OCI-LY1 (cell line): Measurements from ENCODE around the gene KCNH8.

Experiments
- H2AFZ ChIP-seq: fragments of 200-600 bp; sonication (generic), shearing (Covaris generic); 2 replicates; pipeline ENCODE4 v1.6.0; 2014; ENCODE audit warnings: antibody characterized with exemption, mild to moderate bottlenecking, low read length
- H3F3A ChIP-seq: fragments of 200-600 bp; sonication (generic), shearing (Covaris generic); 2 replicates; pipeline ENCODE4 v1.6.0; 2014; ENCODE audit warnings: mild to moderate bottlenecking, antibody characterized with exemption, low read length, moderate library complexity; ENCODE audit not compliant: insufficient read depth
- H3K27ac ChIP-seq: fragments of 200-600 bp; sonication (generic); 2 replicates; pipeline ENCODE4 v1.5.1; 2014; ENCODE audit warnings: low read length, mixed run types, mild to moderate bottlenecking, low read depth; ENCODE audit not compliant: poor library complexity, severe bottlenecking
- H3K27me3 ChIP-seq: fragments of 200-600 bp; sonication (generic); 2 replicates; pipeline ENCODE4 v1.6.0; 2014; ENCODE audit warnings: antibody characterized with exemption, mild to moderate bottlenecking, low read length, moderate library complexity; ENCODE audit not compliant: insufficient read depth
- H3K36me3 ChIP-seq: fragments of 200-600 bp; sonication (generic); 2 replicates; pipeline ENCODE4 v1.6.1; 2014; ENCODE audit warnings: mild to moderate bottlenecking, antibody characterized with exemption, low read length, moderate library complexity, mixed read lengths; ENCODE audit not compliant: insufficient read depth
- H3K4me1 ChIP-seq: fragments of 200-600 bp; sonication (generic); 2 replicates; pipeline ENCODE4 v1.5.1; 2014; ENCODE audit warnings: mild to moderate bottlenecking, low read length, moderate library complexity; ENCODE audit not compliant: insufficient read depth, severe bottlenecking
- H3K4me2 ChIP-seq: fragments of 200-600 bp; sonication (generic), shearing (Covaris generic); 2 replicates; pipeline ENCODE4 v1.6.1; 2014; ENCODE audit warnings: low read length
- H3K4me3 ChIP-seq: fragments of 200-600 bp; sonication (generic); 2 replicates; pipeline ENCODE4 v1.5.1; 2014; ENCODE audit warnings: low read length, low read depth, mild to moderate bottlenecking, mixed read lengths; ENCODE audit not compliant: poor library complexity, severe bottlenecking
- H3K79me2 ChIP-seq: fragments of 200-600 bp; shearing (Covaris generic); 2 replicates; pipeline ENCODE4 v1.6.1; 2016; ENCODE audit warnings: mixed run types, low read length, mixed read lengths; ENCODE audit not compliant: insufficient read depth
- H3K9ac ChIP-seq: fragments of 200-600 bp; sonication (generic), shearing (Covaris generic); 2 replicates; pipeline ENCODE4 v1.6.1; 2014; ENCODE audit warnings: mild to moderate bottlenecking, low read length, mixed read lengths
- H3K9me2 ChIP-seq: fragments of 200-600 bp; sonication (generic), shearing (Covaris generic); 2 replicates; pipeline ENCODE4 v1.6.1; 2014; ENCODE audit warnings: low read depth, mild to moderate bottlenecking, low read length, mixed read lengths
- H3K9me3 ChIP-seq: fragments of 200-600 bp; shearing (Covaris generic); 2 replicates; pipeline ENCODE4 v1.6.1; 2014; ENCODE audit warnings: low read length, mixed read lengths
- H4K20me1 ChIP-seq: fragments of 200-600 bp; sonication (generic), shearing (Covaris generic); 2 replicates; pipeline ENCODE4 v1.6.0; 2016; ENCODE audit warnings: mild to moderate bottlenecking, low read length; ENCODE audit not compliant: insufficient read depth
- CTCF ChIP-seq: fragments of 200-600 bp; sonication (generic), shearing (Covaris generic); IDR thresholded peaks from 2 replicates; pipeline ENCODE4 v1.5.1; 2017; ENCODE audit warnings: mild to moderate bottlenecking, antibody characterized with exemption, low read length, moderate library complexity, mixed read lengths
- EZH2 ChIP-seq: fragments of 200-600 bp; sonication (generic), shearing (Covaris generic); IDR thresholded peaks from 2 replicates; pipeline ENCODE4 v1.8.0; 2017; ENCODE audit warnings: borderline replicate concordance, mixed run types, mild to moderate bottlenecking, antibody characterized with exemption, low read length, moderate library complexity, mixed read lengths

The KCNH8 gene

GRCh38 chr3:19202754-19203153 is 54.4 kb downstream of the KCNH8 start:
- H3K9me3 ChIP-seq, result no peaks in the 10 kb centered on the region
- no peaks in the 10 kb centered on the region for H3K27me3 ChIP-seq
- no peak overlapping the region for H3K4me3 ChIP-seq
- no peaks in the 10 kb centered on the region for H3K36me3 ChIP-seq
- no peak overlapping the region for H3K9ac ChIP-seq
- no peak overlapping the region for H3K27ac ChIP-seq
- no peaks in the 10 kb centered on the region for H3F3A ChIP-seq
- no peaks in the 10 kb centered on the region for H4K20me1 ChIP-seq
- H3K4me2 ChIP-seq, result no peak overlapping the region
- TF ChIP-seq EZH2 (no peak), CTCF (no peak)
- no peaks in the 10 kb centered on the region for H3K79me2 ChIP-seq
- no peaks in the 10 kb centered on the region for H3K9me2 ChIP-seq
- H3K4me1 ChIP-seq, result no peaks in the 10 kb centered on the region
- no peak overlapping the region for H2AFZ ChIP-seq

- TF ChIP-seq CTCF (no peak), EZH2 (no peak)
- Histone ChIP-seq H3K27ac (no peak overlapping the region), H3K4me1 (no peaks in the 10 kb centered on the region), H3K4me2 (no peak overlapping the region), H3K9me3 (no peaks in the 10 kb centered on the region), H4K20me1 (no peaks in the 10 kb centered on the region), H3K79me2 (no peaks in the 10 kb centered on the region), H3F3A (no peaks in the 10 kb centered on the region), H3K9ac (no peak overlapping the region), H2AFZ (no peak overlapping the region), H3K27me3 (no peaks in the 10 kb centered on the region), H3K4me3 (no peak overlapping the region), H3K36me3 (no peaks in the 10 kb centered on the region), H3K9me2 (no peaks in the 10 kb centered on the region)
Observed at GRCh38 chr3:19206540-19206939, 58.2 kb downstream of the KCNH8 start.

GRCh38 chr3:19213603-19214220 is 65.4 kb downstream of the KCNH8 start:
- Histone ChIP-seq H3K9me2 (no peaks in the 10 kb centered on the region), H3K4me3 (no peak overlapping the region), H4K20me1 (no peaks in the 10 kb centered on the region), H3K79me2 (no peaks in the 10 kb centered on the region), H3K4me2 (no peak overlapping the region), H3K9ac (no peak overlapping the region), H3K27ac (no peak overlapping the region), H3K36me3 (no peaks in the 10 kb centered on the region), H3K27me3 (no peaks in the 10 kb centered on the region), H3K9me3 (no peaks in the 10 kb centered on the region), H3K4me1 (no peaks in the 10 kb centered on the region), H3F3A (no peaks in the 10 kb centered on the region), H2AFZ (no peak overlapping the region)
- TF ChIP-seq CTCF (peak; percentile 62), EZH2 (no peak)
